NB4 (cell line): ENCODE measurements around the gene PBRM1.

Experiments
- DNase-seq: peaks from one replicate; pipeline ENCODE4 v3.0.0; 2010; ENCODE audit warnings: low read depth
- H3K4me3 ChIP-seq: one replicate; pipeline ENCODE4 v1.5.1; 2011; ENCODE audit warnings: mild to moderate bottlenecking, low read depth, low read length, moderate library complexity
- CTCF ChIP-seq: IDR thresholded peaks from one replicate; pipeline ENCODE4 v1.5.1; 2012; ENCODE audit warnings: low read depth, low read length
- MAX ChIP-seq: IDR thresholded peaks from 2 replicates; pipeline ENCODE4 v1.6.1; 2011; ENCODE audit warnings: low read depth, low read length
- MYC ChIP-seq: IDR thresholded peaks from 2 replicates; pipeline ENCODE4 v1.6.1; 2011; ENCODE audit warnings: low read depth, low read length
- POLR2A ChIP-seq: IDR thresholded peaks from 2 replicates; pipeline ENCODE4 v1.6.1; 2011; ENCODE audit warnings: mild to moderate bottlenecking; ENCODE audit not compliant: insufficient read length; ENCODE audit errors: extremely low read depth

PBRM1 gene

GRCh38 chr3:52572221-52572620 lies 113.5 kb downstream of the PBRM1 start:
- DNase-seq: no peak
- TF ChIP-seq MAX (no peak), CTCF (no peak), MYC (no peak), POLR2A (no peak)

GRCh38 chr3:52570076-52570475 lies 115.6 kb downstream of the PBRM1 start:
- TF ChIP-seq MYC: no peak
- TF ChIP-seq CTCF: no peak
- TF ChIP-seq MAX: no peak
- TF ChIP-seq POLR2A: no peak
- DNase-seq: no peak
- no peak overlapping the region for H3K4me3 ChIP-seq

More at GRCh38 chr3:52572221-52572620, 113.5 kb downstream of the PBRM1 start:
- no peak overlapping the region for H3K4me3 ChIP-seq

- no peak overlapping the region for H3K4me3 ChIP-seq
- TF ChIP-seq MAX (no peak), MYC (no peak), CTCF (no peak), POLR2A (no peak)
- no peak for DNase-seq
These were observed 117.6 kb downstream of the PBRM1 start for GRCh38 chr3:52568069-52568468.

- no peak for TF ChIP-seq MYC
- no peak for TF ChIP-seq CTCF
- TF ChIP-seq MAX: no peak
- TF ChIP-seq POLR2A: no peak
- H3K4me3 ChIP-seq: no peak overlapping the region
- no peak for DNase-seq
These were observed 121.7 kb downstream of the PBRM1 start for GRCh38 chr3:52563984-52564383.

GRCh38 chr3:52561028-52561747 lies 124.5 kb downstream of the PBRM1 start:
- no peak for TF ChIP-seq CTCF
- TF ChIP-seq MYC: no peak
- TF ChIP-seq POLR2A: no peak
- no peak for TF ChIP-seq MAX
- DNase-seq: no peak
- H3K4me3 ChIP-seq: no peak overlapping the region

- TF ChIP-seq CTCF: no peak
- TF ChIP-seq POLR2A: no peak
- no peak for TF ChIP-seq MAX
- no peak for TF ChIP-seq MYC
- no peak overlapping the region for H3K4me3 ChIP-seq
- DNase-seq: no peak
These were observed 127.3 kb downstream of the PBRM1 start for GRCh38 chr3:52558436-52558835.
